K562 treated with DMSO at 1 percent for 4 hours (cell line): Measurements from ENCODE around the gene CSK. TPM values are rescaled to one million over a fixed set of nuclear protein-coding genes. Genes with fewer than 3 reads are reported as not detected.

Experiments used
- total RNA-seq: library from RNA; unstranded; fragments of 300-600 nt; gene quantifications from 2 replicates; pipeline ENCODE4 v1.2.3, GENCODE V29; 2022; ENCODE audit not compliant: insufficient read depth

Gene CSK
- total RNA-seq, result 53.9 and 57.3 TPM in 2 replicates

GRCh38 chr15:74781431-74782258 lies at the start of gene CSK:
Gene CSK (plus strand): TSS chr15:74782080. CDS start chr15:74798298, 16,218 bp downstream.

GRCh38 chr15:74748322-74748946 lies 33.4 kb upstream of the CSK start, which contains the start of gene CYP1A2:
Gene CYP1A2 (plus strand): TSS chr15:74748845. CDS start chr15:74749739, 894 bp downstream.

GRCh38 chr15:74812533-74812932 lies 30.7 kb downstream of the CSK start, which contains the start of gene LMAN1L:
Gene LMAN1L (plus strand): TSS chr15:74812835. CDS start chr15:74812855, 20 bp downstream.

GRCh38 chr15:74826364-74826819 lies 44.5 kb downstream of the CSK start, which contains the start of gene CPLX3:
Gene CPLX3 (plus strand): TSS chr15:74826627. CDS start chr15:74826704, 77 bp downstream.

GRCh38 chr15:74842581-74843444 lies 60.9 kb downstream of the CSK start, which contains the start of gene ULK3:
Gene ULK3 (minus strand): TSS chr15:74843156. CDS start chr15:74843105, 51 bp downstream.

Other genes starting within 250 kb of the CSK start
- gene ARID3B, start 240.9 kb upstream of the CSK start, total RNA-seq, result 26.6 and 31.8 TPM in 2 replicates
- 91.1 and 98.4 TPM in 2 replicates for gene CLK3, start 166.2 kb upstream of the CSK start, total RNA-seq
- gene EDC3, start 86.1 kb upstream of the CSK start, total RNA-seq, result 35.2 and 35.8 TPM in 2 replicates
- gene CYP1A1, start 56.6 kb upstream of the CSK start, total RNA-seq, result not detected in 2 replicates
- gene CYP1A2, start 33.2 kb upstream of the CSK start, total RNA-seq, result not detected in 2 replicates
- gene LMAN1L, start 30.8 kb downstream of the CSK start, total RNA-seq, result not detected in 2 replicates
- not detected in 2 replicates for gene CPLX3, start 44.5 kb downstream of the CSK start, total RNA-seq
- 38.7 and 46.4 TPM in 2 replicates for gene ULK3, start 61.1 kb downstream of the CSK start, total RNA-seq
- gene SCAMP2, start 91.3 kb downstream of the CSK start, total RNA-seq, result 47.9 and 62.8 TPM in 2 replicates
- gene MPI, start 108.0 kb downstream of the CSK start, total RNA-seq, result 24.6 and 27.3 TPM in 2 replicates
- gene FAM219B, start 124.8 kb downstream of the CSK start, total RNA-seq, result 19.1 and 21.2 TPM in 2 replicates
- 340 and 400 TPM in 2 replicates for gene COX5A, start 156.0 kb downstream of the CSK start, total RNA-seq
- gene RPP25, start 174.7 kb downstream of the CSK start, total RNA-seq, result 9.7 and 13.6 TPM in 2 replicates
- not detected in 2 replicates for gene SCAMP5, start 213.5 kb downstream of the CSK start, total RNA-seq
- 5.9 and 13.3 TPM in 2 replicates for gene PPCDC, start 241.5 kb downstream of the CSK start, total RNA-seq